Activated T-helper 1 cell treated with Interleukin-2 at 50 U/mL for 16 hours (primary cell): ENCODE results near the gene GPRC5C.
A peak's percentile ranks its signal among the peaks of the same experiment; 100 is the strongest.
"Not testable (repeated sequence)": the region's sequence is repeated elsewhere in the genome, so short reads cannot be mapped to it uniquely, and the experiment has no call there.

Experiments used
- DNase-seq: peaks from one replicate; pipeline ENCODE4 v3.0.0-alpha.2; 2020; ENCODE audit warnings: low read depth

The GPRC5C gene

DNA sequence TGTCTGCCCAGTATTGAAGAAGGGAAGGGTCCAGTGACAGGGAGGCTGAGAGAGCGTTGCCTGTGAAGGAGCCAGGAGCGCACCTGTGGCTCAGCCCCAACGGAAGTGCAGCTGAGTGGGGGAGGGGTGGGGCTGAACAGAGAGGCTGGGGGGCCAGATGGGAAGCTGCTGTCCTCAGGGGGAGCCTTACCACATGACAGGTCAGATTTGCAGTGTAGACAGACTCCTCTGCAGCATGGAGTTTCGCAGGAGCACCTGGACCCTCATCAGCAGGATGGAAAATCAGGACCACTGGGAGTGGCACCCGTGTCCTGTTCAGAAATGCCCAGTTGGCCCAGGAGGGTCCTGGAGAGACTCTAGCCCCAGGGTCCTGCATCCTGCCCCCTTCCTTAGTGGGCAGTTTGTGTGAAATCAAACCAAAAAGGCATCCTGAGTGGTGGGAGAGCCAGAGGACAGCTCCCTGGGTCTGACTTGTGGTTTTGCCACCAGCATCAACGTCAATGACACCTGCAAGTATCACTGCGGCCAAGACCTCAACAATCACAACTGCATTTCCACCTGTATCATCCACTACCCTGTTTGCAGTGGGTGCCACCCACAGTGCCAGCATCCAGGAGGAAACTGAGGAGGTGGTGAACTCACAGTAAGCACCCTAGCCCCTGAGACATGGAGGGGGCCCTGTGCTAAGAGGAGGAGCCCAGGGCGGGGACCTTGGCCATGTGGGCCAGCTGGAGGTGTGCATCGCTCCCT is 42.3 kb downstream of the GPRC5C start:
- DNase-seq = no peak

- no peak for DNase-seq
Observed at GRCh38 chr17:74475189-74475588, 43.3 kb downstream of the GPRC5C start.

DNA sequence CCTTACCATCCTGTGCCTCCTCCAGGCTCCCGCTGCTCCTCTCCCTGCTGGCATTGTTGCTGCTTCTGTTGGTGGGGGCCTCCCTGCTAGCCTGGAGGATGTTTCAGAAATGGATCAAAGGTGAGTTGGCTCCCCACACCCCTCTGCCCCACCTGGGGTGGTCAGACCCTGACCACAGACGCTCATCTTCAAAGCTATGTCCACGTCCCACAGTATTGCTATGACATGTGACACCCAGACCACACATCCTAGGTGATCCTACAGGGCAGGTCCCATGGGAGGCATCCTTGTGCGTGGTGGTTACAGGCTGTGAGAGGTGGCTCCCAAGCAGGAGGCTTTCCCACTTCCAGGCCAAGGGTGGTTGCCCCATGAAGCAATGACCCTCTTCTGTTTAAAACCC is 45.5 kb downstream of the GPRC5C start:
- no peak for DNase-seq

- DNase-seq = no peak
Observed at GRCh38 chr17:74478420-74479100, 46.7 kb downstream of the GPRC5C start.

GRCh38 chr17:74480290-74480689 is 48.4 kb downstream of the GPRC5C start:
- no peak for DNase-seq

DNA sequence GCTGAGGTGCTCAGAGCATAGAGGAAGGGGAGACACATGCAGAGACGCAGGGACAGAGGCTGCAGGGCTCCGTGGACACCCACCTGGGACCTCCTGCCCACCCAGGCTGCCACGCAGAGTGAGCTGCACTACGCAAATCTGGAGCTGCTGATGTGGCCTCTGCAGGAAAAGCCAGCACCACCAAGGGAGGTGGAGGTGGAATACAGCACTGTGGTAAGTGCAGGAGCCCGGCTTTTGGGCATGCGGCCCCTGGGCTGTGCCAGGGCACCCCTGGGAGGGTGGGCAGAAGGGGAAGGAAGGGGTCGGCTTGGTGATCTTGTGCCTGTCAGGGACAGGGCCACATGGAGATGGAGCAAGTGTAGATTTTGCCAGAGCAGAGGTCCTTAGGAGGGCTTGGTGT is 49.7 kb downstream of the GPRC5C start:
- DNase-seq = no peak

- DNase-seq = no peak
Observed at GRCh38 chr17:74484066-74484465, 52.2 kb downstream of the GPRC5C start.

DNA sequence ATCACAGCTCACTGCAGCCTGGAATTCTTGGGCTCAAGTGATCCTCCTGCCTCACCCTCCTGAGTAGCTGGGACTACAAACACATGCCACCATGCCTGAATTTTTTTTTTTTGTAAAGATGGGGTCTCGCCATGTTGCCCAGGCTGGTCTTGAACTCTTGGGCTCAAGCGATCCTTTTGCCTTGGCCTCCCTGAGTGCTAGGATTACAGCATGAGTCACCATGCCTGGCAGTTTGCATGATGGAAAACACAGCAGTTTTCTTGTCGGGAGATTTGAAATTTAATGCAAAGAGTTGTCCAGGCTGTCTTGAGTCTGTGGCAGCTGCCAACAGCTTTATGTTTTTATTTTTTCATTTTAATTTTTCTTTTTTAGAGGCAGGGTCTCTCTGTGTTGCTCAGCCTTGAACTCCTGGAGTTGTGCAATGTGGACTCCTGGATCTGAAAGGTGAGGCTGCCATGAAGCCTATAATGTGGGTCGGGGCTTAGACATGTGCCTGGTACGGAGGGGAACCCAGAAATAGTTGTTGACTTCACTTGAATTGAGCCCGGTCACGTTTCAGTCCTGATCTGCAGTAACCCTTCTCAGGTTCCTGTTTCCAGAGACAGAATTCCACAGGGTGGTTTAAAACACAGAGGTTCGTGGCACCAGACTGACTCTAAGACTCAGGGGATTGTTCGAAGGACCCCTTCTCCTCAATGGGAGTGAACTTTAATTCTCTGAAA is 53.3 kb downstream of the GPRC5C start:
- DNase-seq = no peak

- no peak for DNase-seq
Observed at GRCh38 chr17:74485841-74486240, 54.0 kb downstream of the GPRC5C start.

DNA sequence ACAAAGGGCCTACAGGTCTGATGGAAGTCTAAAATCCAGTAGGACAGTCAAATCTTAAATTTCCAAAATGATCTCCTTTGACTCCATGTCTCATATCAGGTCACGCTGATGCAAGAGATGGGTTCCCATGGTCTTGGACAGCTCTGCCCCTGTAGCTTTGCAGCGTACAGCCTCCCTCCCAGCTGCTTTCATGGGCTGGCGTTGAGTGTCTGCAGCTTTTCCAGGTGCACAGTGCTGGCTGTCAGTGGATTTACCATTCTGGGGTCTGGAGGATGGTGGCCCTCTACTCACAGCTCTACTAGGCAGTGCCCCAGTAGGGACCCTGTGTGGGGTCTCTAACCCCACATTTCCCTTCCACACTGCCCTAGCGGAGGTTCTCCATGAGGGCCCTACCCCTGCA is 56.4 kb downstream of the GPRC5C start:
- not testable (repeated sequence) for DNase-seq

- DNase-seq = no peak
Observed at GRCh38 chr17:74490716-74491115, 58.8 kb downstream of the GPRC5C start.

DNA sequence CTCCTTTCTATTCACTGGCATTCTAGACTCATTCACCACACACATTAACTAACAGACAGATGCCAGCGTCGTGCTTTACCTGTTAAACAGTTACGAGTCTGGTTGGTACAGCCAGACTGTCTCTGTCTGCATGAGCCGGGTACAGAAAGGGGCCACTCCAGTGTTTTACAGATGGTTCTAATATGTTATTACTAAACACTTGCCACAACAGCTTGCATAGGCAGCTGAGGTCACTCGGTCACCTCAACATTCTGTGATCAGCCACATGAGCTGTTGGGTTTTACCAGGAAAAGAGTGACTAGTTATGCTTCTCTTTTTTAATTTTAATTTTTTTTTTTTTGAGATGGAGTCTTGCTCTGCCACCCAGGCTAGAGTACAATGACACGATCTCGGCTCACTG is 59.7 kb downstream of the GPRC5C start:
- no peak for DNase-seq

GRCh38 chr17:74493331-74493833 is 61.5 kb downstream of the GPRC5C start:
- peak; percentile 37 for DNase-seq
